Mucosa of rectum (tissue), 2 donors: ENCODE measurements around the gene GTF2F2.
A peak's percentile ranks its signal among the peaks of the same experiment; 100 is the strongest.
"Not testable (repeated sequence)": the region's sequence is repeated elsewhere in the genome, so short reads cannot be mapped to it uniquely, and the experiment has no call there.

ENCODE experiments used
- H3K27ac ChIP-seq, 2 donors: one replicate each; pipeline ENCODE4 v1.7.0; 2013; ENCODE audit warnings: inconsistent platforms in 2 of 2, low read depth in 2 of 2, low read length in 2 of 2
- H3K27me3 ChIP-seq, 2 donors: one replicate each; pipeline ENCODE4 v1.7.0; 2013; ENCODE audit warnings: low read length in 2 of 2; ENCODE audit not compliant: control insufficient read depth in 2 of 2, insufficient read depth in 2 of 2
- H3K36me3 ChIP-seq, 2 donors: one replicate each; pipeline ENCODE4 v1.7.0; 2013; ENCODE audit warnings: low read length in 2 of 2; ENCODE audit not compliant: control insufficient read depth in 2 of 2, insufficient read depth in 2 of 2
- H3K4me1 ChIP-seq, 2 donors: one replicate each; pipeline ENCODE4 v1.7.0; 2013; ENCODE audit warnings: low read length in 2 of 2, mild to moderate bottlenecking in 1 of 2; ENCODE audit not compliant: control insufficient read depth in 2 of 2, insufficient read depth in 2 of 2
- H3K4me3 ChIP-seq, 2 donors: one replicate each; pipeline ENCODE4 v1.7.0; 2013; ENCODE audit warnings: low read length in 2 of 2
- H3K9ac ChIP-seq, 2 donors: one replicate each; pipeline ENCODE4 v1.7.0; 2013; ENCODE audit warnings: low read length in 2 of 2, low read depth in 1 of 2, mild to moderate bottlenecking in 1 of 2
- H3K9me3 ChIP-seq, 2 donors: one replicate each; pipeline ENCODE4 v1.7.0; 2013; ENCODE audit warnings: low read length in 2 of 2; ENCODE audit not compliant: control insufficient read depth in 2 of 2
- donor health status: healthy.
- donor health status: Normal muscosa, but diverticular disease.

GTF2F2 gene

GRCh38 chr13:45240143-45240542 is 119.8 kb downstream of the GTF2F2 start:
- Histone ChIP-seq H3K9ac (no peak overlapping the region), H3K27me3 (no peaks in the 10 kb centered on the region), H3K4me1 (peaks cover 5 to 19% of the 10 kb centered on the region in 2 donors), H3K9me3 (no peaks in the 10 kb centered on the region), H3K4me3 (no peak overlapping the region), H3K27ac (no peak overlapping the region), H3K36me3 (peaks cover 0 to 3% of the 10 kb centered on the region in 2 donors)

GRCh38 chr13:45242070-45242469 is 121.8 kb downstream of the GTF2F2 start:
- Histone ChIP-seq H3K27me3 (no peaks in the 10 kb centered on the region), H3K36me3 (peaks cover 0 to 3% of the 10 kb centered on the region in 2 donors), H3K4me1 (peaks cover 5 to 17% of the 10 kb centered on the region in 2 donors), H3K27ac (peak overlapping the region; percentile 2 to 42), H3K4me3 (peak overlapping the region in 1 of 2 donors; percentile 50), H3K9ac (peak overlapping the region in 1 of 2 donors; percentile 17), H3K9me3 (no peaks in the 10 kb centered on the region)

GRCh38 chr13:45242524-45242923 is 122.2 kb downstream of the GTF2F2 start:
- Histone ChIP-seq H3K4me3 (peak overlapping the region in 1 of 2 donors; percentile 50), H3K9ac (peak overlapping the region in 1 of 2 donors; percentile 17)

GRCh38 chr13:45243077-45243476 is 122.8 kb downstream of the GTF2F2 start:
- peak overlapping the region; percentile 33 to 50 for H3K4me3 ChIP-seq
- H3K27me3 ChIP-seq: no peaks in the 10 kb centered on the region
- H3K9me3 ChIP-seq: no peaks in the 10 kb centered on the region
- peak overlapping the region; percentile 28 to 47 for H3K27ac ChIP-seq
- peaks cover 0 to 3% of the 10 kb centered on the region in 2 donors for H3K36me3 ChIP-seq
- H3K4me1 ChIP-seq: peaks cover 5 to 17% of the 10 kb centered on the region in 2 donors
- peak overlapping the region in 1 of 2 donors; percentile 34 for H3K9ac ChIP-seq

More at GRCh38 chr13:45242524-45242923, 122.2 kb downstream of the GTF2F2 start:
- Histone ChIP-seq H3K36me3 (peaks cover 0 to 3% of the 10 kb centered on the region in 2 donors), H3K4me1 (peaks cover 5 to 17% of the 10 kb centered on the region in 2 donors), H3K9me3 (no peaks in the 10 kb centered on the region), H3K27ac (peak overlapping the region; percentile 6 to 42), H3K27me3 (no peaks in the 10 kb centered on the region)

GRCh38 chr13:45244736-45245135 is 124.4 kb downstream of the GTF2F2 start:
- H3K4me3 ChIP-seq, H3K9me3 ChIP-seq, H3K9ac ChIP-seq, H3K27ac ChIP-seq, H3K36me3 ChIP-seq, H3K27me3 ChIP-seq: not testable (repeated sequence)
- peaks cover 5 to 17% of the 10 kb centered on the region in 2 donors for H3K4me1 ChIP-seq

- Histone ChIP-seq H3K36me3 (peaks cover 0 to 3% of the 10 kb centered on the region in 2 donors), H3K27me3 (no peaks in the 10 kb centered on the region), H3K4me1 (peaks cover 0 to 4% of the 10 kb centered on the region in 2 donors), H3K9me3 (no peaks in the 10 kb centered on the region), H3K4me3 (no peak overlapping the region), H3K27ac (no peak overlapping the region), H3K9ac (no peak overlapping the region)
Observed at GRCh38 chr13:45249662-45250061, 129.4 kb downstream of the GTF2F2 start.

GRCh38 chr13:45254396-45254795 is 134.1 kb downstream of the GTF2F2 start:
- Histone ChIP-seq H3K4me1 (peaks cover 4 to 15% of the 10 kb centered on the region in 2 donors), H3K9me3 (no peaks in the 10 kb centered on the region), H3K27me3 (no peaks in the 10 kb centered on the region), H3K9ac (no peak overlapping the region), H3K36me3 (peaks cover 0 to 3% of the 10 kb centered on the region in 2 donors), H3K27ac (peak overlapping the region; percentile 65 to 80), H3K4me3 (no peak overlapping the region)

- H3K27ac ChIP-seq: peak overlapping the region; percentile 65 to 80
- peaks cover 4 to 15% of the 10 kb centered on the region in 2 donors for H3K4me1 ChIP-seq
- peak overlapping the region in 1 of 2 donors; percentile 26 for H3K9ac ChIP-seq
- peaks cover 0 to 3% of the 10 kb centered on the region in 2 donors for H3K36me3 ChIP-seq
- peak overlapping the region; percentile 29 to 32 for H3K4me3 ChIP-seq
- no peaks in the 10 kb centered on the region for H3K9me3 ChIP-seq
- H3K27me3 ChIP-seq: no peaks in the 10 kb centered on the region
Observed at GRCh38 chr13:45255247-45255987, 135.1 kb downstream of the GTF2F2 start.

GRCh38 chr13:45256254-45256653 is 135.9 kb downstream of the GTF2F2 start:
- no peak overlapping the region for H3K4me3 ChIP-seq
- no peaks in the 10 kb centered on the region for H3K27me3 ChIP-seq
- no peak overlapping the region for H3K9ac ChIP-seq
- H3K4me1 ChIP-seq: peaks cover 4 to 15% of the 10 kb centered on the region in 2 donors
- H3K36me3 ChIP-seq: peaks cover 0 to 3% of the 10 kb centered on the region in 2 donors
- no peaks in the 10 kb centered on the region for H3K9me3 ChIP-seq
- H3K27ac ChIP-seq: peak overlapping the region; percentile 12 to 73

- Histone ChIP-seq H3K27ac (no peak overlapping the region), H3K4me1 (peaks cover 4 to 15% of the 10 kb centered on the region in 2 donors), H3K9me3 (no peaks in the 10 kb centered on the region), H3K9ac (no peak overlapping the region), H3K36me3 (peaks cover 0 to 3% of the 10 kb centered on the region in 2 donors), H3K4me3 (no peak overlapping the region), H3K27me3 (no peaks in the 10 kb centered on the region)
Observed at GRCh38 chr13:45257638-45258333, 137.5 kb downstream of the GTF2F2 start.
